Colonic mucosa (tissue), 4 donors: Measurements from ENCODE around the gene UBXN1. TPM values are rescaled to one million over a fixed set of nuclear protein-coding genes. Genes with fewer than 3 reads are reported as not detected.

Source experiments
- DNase-seq: peaks from one replicate; pipeline ENCODE4 v3.0.0-alpha.2; 2020
- H3K27ac ChIP-seq: fragments of 200-600 bp; one replicate; pipeline ENCODE4 v1.8.0; 2021
- H3K27me3 ChIP-seq: fragments of 200-600 bp; one replicate; pipeline ENCODE4 v1.8.0; 2021
- H3K36me3 ChIP-seq: fragments of 200-600 bp; one replicate; pipeline ENCODE4 v1.8.0; 2021
- H3K4me1 ChIP-seq: fragments of 200-600 bp; one replicate; pipeline ENCODE4 v1.8.0; 2021; ENCODE audit warnings: mild to moderate bottlenecking
- H3K4me3 ChIP-seq: fragments of 200-600 bp; one replicate; pipeline ENCODE4 v1.8.0; 2021
- H3K9ac ChIP-seq, 2 donors: one replicate each; pipeline ENCODE4 v1.7.0; 2013; ENCODE audit warnings: control low read depth in 2 of 2, low read depth in 2 of 2, low read length in 2 of 2
- H3K9me3 ChIP-seq: fragments of 200-600 bp; one replicate; pipeline ENCODE4 v1.8.0; 2021
- CTCF ChIP-seq: fragments of 200-600 bp; IDR thresholded peaks from one replicate; pipeline ENCODE4 v1.8.0; 2022; ENCODE audit warnings: antibody characterized with exemption, mild to moderate bottlenecking
- intact Hi-C: fragments of 100-400 bp; cut with DNase I; formaldehyde crosslinking; loops from one replicate; pipeline ENCODE4 v1.14.1; 2022
- total RNA-seq, 2 donors: library from RNA; stranded (reverse); fragmentation: NEBNext Ultra II Directional in 1 of 2; extraction: Animal tissue kit (Norgen Biotek cat#: 25700) in 1 of 2; gene quantifications; one replicate each; pipeline ENCODE4 v1.2.1, GENCODE V29; 2021
- donor health status: healthy.
- donor health status: DM: no; HTN: no; CAD: no.
- donor health status: DM: no; HTN: no; CAD: no.

Gene UBXN1
- total RNA-seq, 2 donors from 2014 or later = 74.8 to 87.8 TPM

GRCh38 chr11:62716816-62717215 is 37.9 kb upstream of the UBXN1 start:
- intact Hi-C loops = loop anchor here (10.0 kb wide), 1 partner anchor 48 kb away; the partner anchor contains the start of gene POLR2G
- Histone ChIP-seq H3K27me3 (no peaks in the 10 kb centered on the region), H3K27ac (no peak overlapping the region), H3K36me3 (peaks cover 35% of the 10 kb centered on the region), H3K4me3 (no peak overlapping the region), H3K9me3 (no peaks in the 10 kb centered on the region), H3K9ac (no peak overlapping the region), H3K4me1 (no peaks in the 10 kb centered on the region)
- TF ChIP-seq CTCF = no peak
- no peak for DNase-seq

DNA sequence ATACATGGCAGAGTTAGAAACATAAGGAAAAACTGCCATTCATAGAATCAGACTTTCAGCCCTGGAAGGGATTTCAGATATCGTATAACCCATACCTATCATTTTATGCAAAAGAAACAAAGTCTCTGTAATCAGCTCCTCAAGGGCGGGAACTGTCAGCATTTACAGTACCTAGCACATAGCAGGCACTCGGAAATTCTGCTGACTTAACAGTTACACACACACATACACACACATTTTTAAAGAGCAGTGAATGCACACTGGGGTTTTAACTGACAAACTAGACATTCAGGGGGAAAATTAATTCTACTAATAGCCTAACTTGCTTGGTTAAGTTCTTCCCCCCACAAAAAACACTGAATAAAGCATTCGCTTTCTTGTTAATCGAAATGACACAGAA is 37.3 kb upstream of the UBXN1 start:
- TF ChIP-seq CTCF = no peak
- H3K27ac ChIP-seq = no peak overlapping the region
- H3K9ac ChIP-seq = no peak overlapping the region
- no peak overlapping the region for H3K4me3 ChIP-seq
- H3K4me1 ChIP-seq = no peaks in the 10 kb centered on the region
- DNase-seq = no peak
- no peaks in the 10 kb centered on the region for H3K27me3 ChIP-seq
- no peaks in the 10 kb centered on the region for H3K9me3 ChIP-seq
- intact Hi-C loops = loop anchor here (10.0 kb wide), 1 partner anchor 49 kb away; the partner anchor contains the start of gene POLR2G
- peaks cover 29% of the 10 kb centered on the region for H3K36me3 ChIP-seq

DNA sequence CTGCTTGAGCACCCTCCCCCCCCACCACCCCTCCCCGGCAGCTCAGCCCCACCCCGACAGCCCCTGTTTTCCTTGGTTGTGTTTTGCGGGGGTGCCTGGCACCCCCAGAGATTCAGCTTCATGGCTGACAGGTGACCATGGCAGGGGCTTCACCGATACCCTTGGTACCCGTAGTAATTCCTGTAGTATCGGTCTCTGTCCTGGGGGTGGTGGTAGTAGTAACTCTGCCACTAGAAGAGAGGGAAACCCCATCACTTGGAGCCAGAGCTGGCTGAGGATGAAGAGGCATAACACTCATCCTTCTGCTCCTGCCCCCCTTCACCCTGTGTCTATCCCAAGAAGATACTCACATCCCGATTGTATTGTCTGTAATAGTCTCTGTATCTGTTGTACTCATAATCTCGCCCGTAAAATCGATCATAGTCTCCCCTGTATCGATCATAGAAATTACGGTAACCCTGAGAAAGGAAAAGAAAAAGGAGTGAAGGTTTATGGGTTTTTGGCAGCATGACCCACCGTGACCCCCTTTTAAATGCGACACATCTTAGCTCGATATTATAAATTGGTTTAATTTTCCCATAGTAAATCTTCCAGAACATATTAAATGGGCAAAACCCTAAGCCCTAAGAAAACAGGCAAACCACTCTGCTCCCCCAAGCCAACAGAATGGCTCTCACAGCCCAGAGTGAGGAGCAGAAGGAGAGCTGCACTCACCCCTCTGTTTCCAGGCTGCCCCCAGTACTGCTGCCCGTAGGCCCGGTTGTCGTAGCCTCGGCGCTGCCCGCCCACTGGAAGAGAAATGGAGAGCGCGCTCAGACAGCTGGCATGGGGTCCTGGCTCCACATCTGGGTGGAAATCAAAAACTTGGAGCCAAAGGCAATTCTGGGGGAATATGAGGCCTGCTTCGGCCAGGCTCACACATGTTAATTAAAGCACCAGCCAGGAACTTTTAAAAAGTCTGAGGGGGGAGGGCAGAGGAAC is 36.6 kb upstream of the UBXN1 start:
- no peak for DNase-seq
- H3K27me3 ChIP-seq = no peaks in the 10 kb centered on the region
- H3K4me1 ChIP-seq = no peaks in the 10 kb centered on the region
- H3K9ac ChIP-seq = peak overlapping the region in 1 of 2 donors; percentile 26
- peaks cover 25% of the 10 kb centered on the region for H3K36me3 ChIP-seq
- TF ChIP-seq CTCF = no peak
- H3K4me3 ChIP-seq = no peak overlapping the region
- H3K9me3 ChIP-seq = no peaks in the 10 kb centered on the region
- intact Hi-C loops = loop anchor here (10.0 kb wide), 1 partner anchor 49 kb away; the partner anchor contains the start of gene POLR2G
- H3K27ac ChIP-seq = no peak overlapping the region

GRCh38 chr11:62713343-62713742 is 34.5 kb upstream of the UBXN1 start:
- intact Hi-C loops = loop anchor here (5.0 to 10.0 kb wide), 2 partner anchors 51 to 109 kb away; partner anchors contain the start of gene POLR2G
- Histone ChIP-seq H3K27ac (peak overlapping the region; percentile 41), H3K4me1 (no peaks in the 10 kb centered on the region), H3K27me3 (no peaks in the 10 kb centered on the region), H3K4me3 (no peak overlapping the region), H3K36me3 (peaks cover 25% of the 10 kb centered on the region), H3K9ac (peak overlapping the region in 1 of 2 donors; percentile 51), H3K9me3 (no peaks in the 10 kb centered on the region)
- DNase-seq = peak; percentile 63
- no peak for TF ChIP-seq CTCF

- no peaks in the 10 kb centered on the region for H3K9me3 ChIP-seq
- H3K27me3 ChIP-seq = no peaks in the 10 kb centered on the region
- intact Hi-C loops = loop anchor here (5.0 to 10.0 kb wide), 2 partner anchors 52 to 109 kb away; partner anchors contain the start of gene POLR2G
- H3K4me3 ChIP-seq = no peak overlapping the region
- no peaks in the 10 kb centered on the region for H3K4me1 ChIP-seq
- DNase-seq = no peak
- peak overlapping the region; percentile 41 for H3K27ac ChIP-seq
- peak overlapping the region in 1 of 2 donors; percentile 21 for H3K9ac ChIP-seq
- H3K36me3 ChIP-seq = peaks cover 24% of the 10 kb centered on the region
- no peak for TF ChIP-seq CTCF
Observed at GRCh38 chr11:62712861-62713260, 34.0 kb upstream of the UBXN1 start.
